Neural cell (in vitro differentiated cells): ENCODE results near the gene CCDC90B. TPM values are rescaled to one million over a fixed set of nuclear protein-coding genes. Genes with fewer than 3 reads are reported as not detected.

ENCODE experiments used
- H2AFZ ChIP-seq: fragments of 200-600, 300-800 bp; sonication (generic), shearing (Covaris generic); 2 replicates; pipeline ENCODE4 v1.6.0; 2014; ENCODE audit warnings: low read depth, mild to moderate bottlenecking, antibody characterized with exemption, low read length, moderate library complexity
- H3F3A ChIP-seq: fragments of 200-600 bp; shearing (Covaris generic); 2 replicates; pipeline ENCODE4 v1.6.1; 2016; ENCODE audit warnings: mild to moderate bottlenecking, moderate library complexity, mixed read lengths, antibody characterized with exemption, low read length; ENCODE audit not compliant: insufficient read depth, poor library complexity, severe bottlenecking
- H3K27ac ChIP-seq: fragments of 200-600, 300-800 bp; sonication (generic), shearing (Covaris generic); 2 replicates; pipeline ENCODE4 v1.5.1; 2014; ENCODE audit warnings: mild to moderate bottlenecking, low read length, moderate library complexity
- H3K27me3 ChIP-seq: fragments of 300-800, 200-600 bp; sonication (generic), shearing (Covaris generic); 2 replicates; pipeline ENCODE4 v1.6.0; 2014; ENCODE audit warnings: mild to moderate bottlenecking, low read depth, low read length, moderate library complexity; ENCODE audit not compliant: insufficient read depth
- H3K36me3 ChIP-seq: fragments of 300-800, 200-600 bp; sonication (generic), shearing (Covaris generic); 2 replicates; pipeline ENCODE4 v1.5.1; 2014; ENCODE audit warnings: mild to moderate bottlenecking, antibody characterized with exemption, low read length, moderate library complexity; ENCODE audit not compliant: insufficient read depth
- H3K4me2 ChIP-seq: fragments of 300-800, 200-600 bp; sonication (generic), shearing (Covaris generic); 2 replicates; pipeline ENCODE4 v1.6.0; 2014; ENCODE audit warnings: mild to moderate bottlenecking, low read length
- H3K4me3 ChIP-seq: fragments of 300-800, 200-600 bp; sonication (generic), shearing (Covaris generic); 2 replicates; pipeline ENCODE4 v1.5.1; 2014; ENCODE audit warnings: mild to moderate bottlenecking, low read length, moderate library complexity
- H3K79me2 ChIP-seq: fragments of 200-600 bp; shearing (Covaris generic); replicated peaks from 2 replicates; pipeline ENCODE4 v1.6.0; 2014; ENCODE audit warnings: mild to moderate bottlenecking, low read length, moderate library complexity; ENCODE audit not compliant: insufficient read depth
- H3K9ac ChIP-seq: fragments of 300-800, 200-600 bp; sonication (generic), shearing (Covaris generic); 2 replicates; pipeline ENCODE4 v1.6.1; 2016; ENCODE audit warnings: mild to moderate bottlenecking, low read length, mixed read lengths
- H3K9me2 ChIP-seq: fragments of 200-600 bp; shearing (Covaris generic); 2 replicates; pipeline ENCODE4 v1.6.1; 2016; ENCODE audit warnings: mild to moderate bottlenecking, low read length, mixed read lengths; ENCODE audit not compliant: insufficient read depth
- H3K9me3 ChIP-seq: fragments of 200-600, 300-800 bp; sonication (generic), shearing (Covaris generic); 2 replicates; pipeline ENCODE4 v1.6.1; 2016; ENCODE audit warnings: mild to moderate bottlenecking, mixed run types, low read length, moderate library complexity, mixed read lengths
- H4K20me1 ChIP-seq: fragments of 200-600 bp; shearing (Covaris generic); 2 replicates; pipeline ENCODE4 v1.6.1; 2016; ENCODE audit warnings: mild to moderate bottlenecking, mixed run types; ENCODE audit not compliant: insufficient read depth
- CTCF ChIP-seq: fragments of 450-650 bp; IDR thresholded peaks from 2 replicates; pipeline ENCODE4 v1.5.1; 2014; ENCODE audit warnings: antibody characterized with exemption, mild to moderate bottlenecking, moderate library complexity; ENCODE audit not compliant: poor library complexity, severe bottlenecking
- EP300 ChIP-seq: fragments of 450-650 bp; conservative IDR thresholded peaks from 2 replicates; pipeline ENCODE4 v1.6.1; 2014; ENCODE audit warnings: antibody characterized with exemption, mild to moderate bottlenecking, moderate library complexity; ENCODE audit not compliant: poor library complexity, severe bottlenecking
- EZH2 ChIP-seq: fragments of 200-600, 300-800 bp; shearing (Covaris generic), sonication (generic); IDR thresholded peaks from 2 replicates; pipeline ENCODE4 v1.6.1; 2014; ENCODE audit warnings: antibody characterized with exemption, low read length, borderline replicate concordance, mild to moderate bottlenecking; ENCODE audit not compliant: insufficient read depth, poor library complexity, severe bottlenecking
- MXI1 ChIP-seq: fragments of 450-650 bp; conservative IDR thresholded peaks from 2 replicates; pipeline ENCODE4 v1.6.1; 2014; ENCODE audit warnings: antibody characterized with exemption, mild to moderate bottlenecking; ENCODE audit not compliant: poor library complexity, severe bottlenecking
- POLR2AphosphoS5 ChIP-seq: IDR thresholded peaks from 2 replicates; pipeline ENCODE4 v1.6.1; 2012
- RAD21 ChIP-seq: fragments of 450-650 bp; conservative IDR thresholded peaks from 2 replicates; pipeline ENCODE4 v1.6.1; 2014; ENCODE audit warnings: antibody characterized with exemption, mild to moderate bottlenecking, moderate library complexity
- REST ChIP-seq: IDR thresholded peaks from 2 replicates; pipeline ENCODE4 v1.6.1; 2012; ENCODE audit warnings: borderline replicate concordance
- SMC3 ChIP-seq: fragments of 450-650 bp; conservative IDR thresholded peaks from 2 replicates; pipeline ENCODE4 v1.6.1; 2014; ENCODE audit warnings: antibody characterized with exemption, mild to moderate bottlenecking, moderate library complexity; ENCODE audit not compliant: poor library complexity
- TAF1 ChIP-seq: IDR thresholded peaks from 2 replicates; pipeline ENCODE4 v1.6.1; 2012; ENCODE audit warnings: low read depth
- polyA plus RNA-seq: library from polyadenylated mRNA; depleted of rRNA; stranded (reverse); fragments of >200 nt; gene quantifications from 2 replicates; pipeline ENCODE4 v1.2.3, GENCODE V29; 2014

CCDC90B gene
- polyA plus RNA-seq, 1 donor from 2014 or later, result 351 TPM

GRCh38 chr11:83255366-83255765 lies 30.8 kb downstream of the CCDC90B start:
- Histone ChIP-seq H3K27me3 (no peaks in the 10 kb centered on the region), H4K20me1 (no peaks in the 10 kb centered on the region), H3K27ac (no peak overlapping the region), H3K9me2 (no peaks in the 10 kb centered on the region), H3K36me3 (peaks cover 7% of the 10 kb centered on the region), H3F3A (no peaks in the 10 kb centered on the region), H3K4me3 (no peak overlapping the region), H2AFZ (no peak overlapping the region), H3K9me3 (no peaks in the 10 kb centered on the region), H3K4me2 (no peak overlapping the region), H3K9ac (no peak overlapping the region), H3K79me2 (no peaks in the 10 kb centered on the region)
- TF ChIP-seq CTCF (no peak), SMC3 (no peak), POLR2AphosphoS5 (no peak), TAF1 (no peak), EZH2 (no peak), MXI1 (no peak), RAD21 (no peak), EP300 (no peak), REST (no peak)

GRCh38 chr11:83252941-83253340 lies 33.2 kb downstream of the CCDC90B start:
- no peaks in the 10 kb centered on the region for H3K9me3 ChIP-seq
- no peak overlapping the region for H2AFZ ChIP-seq
- no peaks in the 10 kb centered on the region for H3K27me3 ChIP-seq
- H3F3A ChIP-seq, result no peaks in the 10 kb centered on the region
- no peaks in the 10 kb centered on the region for H3K36me3 ChIP-seq
- H3K9me2 ChIP-seq, result no peaks in the 10 kb centered on the region
- H3K9ac ChIP-seq, result no peak overlapping the region
- H3K4me3 ChIP-seq, result no peak overlapping the region
- no peak for TF ChIP-seq RAD21
- TF ChIP-seq TAF1, result no peak
- no peak for TF ChIP-seq EP300
- TF ChIP-seq MXI1, result no peak
- TF ChIP-seq REST, result no peak
- no peak for TF ChIP-seq EZH2
- no peak for TF ChIP-seq POLR2AphosphoS5
- no peak for TF ChIP-seq SMC3
- no peak for TF ChIP-seq CTCF
- H3K79me2 ChIP-seq, result no peaks in the 10 kb centered on the region
- H3K27ac ChIP-seq, result no peak overlapping the region
- H3K4me2 ChIP-seq, result no peak overlapping the region
- H4K20me1 ChIP-seq, result no peaks in the 10 kb centered on the region
